Breast epithelium (tissue), 4 donors: ENCODE measurements around the gene MECR. TPM values are rescaled to one million over a fixed set of nuclear protein-coding genes. Genes with fewer than 3 reads are reported as not detected.

Experiments used
- DNase-seq, 2 donors: peaks; one replicate each; pipeline ENCODE4 v3.0.0-alpha.2; 2019; ENCODE audit warnings: low spot score in 2 of 2
- H3K27ac ChIP-seq, 2 donors: fragments of 200-600 bp; sonication (generic) in 1 of 2; one replicate each; pipeline ENCODE4 v1.5.1; 2016 to 2019; ENCODE audit warnings: mild to moderate bottlenecking in 1 of 2
- H3K27me3 ChIP-seq, 2 donors: fragments of 200-600 bp; sonication (generic) in 1 of 2; one replicate each; pipeline versions ENCODE4 v1.5.1 to v1.6.0; 2017 to 2019; ENCODE audit warnings: control low read depth in 1 of 2, mild to moderate bottlenecking in 1 of 2
- H3K36me3 ChIP-seq: fragments of 200-600 bp; one replicate; pipeline ENCODE4 v1.5.1; 2019
- H3K4me1 ChIP-seq, 2 donors: fragments of 200-600 bp; sonication (generic); one replicate each; pipeline ENCODE4 v1.5.1; 2016 to 2019; ENCODE audit warnings: control low read depth in 1 of 2
- H3K4me3 ChIP-seq, 3 donors: fragments of 200-600 bp; sonication (generic); 1 replicate in 2 of 3; 2 replicates in 1 of 3; pipeline ENCODE4 v1.5.1; 2016 to 2019; ENCODE audit warnings: mild to moderate bottlenecking in 3 of 3, moderate library complexity in 2 of 3
- H3K9me3 ChIP-seq, 2 donors: fragments of 200-600 bp; sonication (generic) in 1 of 2; one replicate each; pipeline ENCODE4 v1.5.1; 2016 to 2019; ENCODE audit warnings: control low read depth in 1 of 2
- CTCF ChIP-seq, 3 donors: fragments of 450-650 bp; IDR thresholded peaks; one replicate each; pipeline ENCODE4 v1.5.1; 2016 to 2017; ENCODE audit warnings: antibody characterized with exemption in 3 of 3, mild to moderate bottlenecking in 3 of 3, moderate library complexity in 3 of 3
- POLR2A ChIP-seq: fragments of 450-650 bp; IDR thresholded peaks from one replicate; pipeline ENCODE4 v1.6.1; 2016; ENCODE audit warnings: antibody characterized with exemption, mild to moderate bottlenecking, moderate library complexity
- POLR2AphosphoS5 ChIP-seq, 3 donors: sonication (generic); formaldehyde crosslinking; IDR thresholded peaks; one replicate each; pipeline ENCODE4 v1.6.1; 2017; ENCODE audit warnings: antibody characterized with exemption in 3 of 3
- intact Hi-C: fragments of 100-400 bp; cut with DNase I; formaldehyde crosslinking; loops from one replicate; pipeline ENCODE4 v1.15.1; 2023; ENCODE audit warnings: low total_unique reads
- total RNA-seq, 3 donors: library from RNA; depleted of rRNA; stranded (reverse); fragments of >200 nt; gene quantifications; one replicate each; pipeline ENCODE4 v1.1.0, GENCODE V29; 2016

The MECR gene
- total RNA-seq, 3 donors from 2014 or later, result 21.0 to 23.3 (median 21.3) TPM

- no peaks in the 10 kb centered on the region for H3K27me3 ChIP-seq
- H3K9me3 ChIP-seq, result no peaks in the 10 kb centered on the region
- H3K27ac ChIP-seq, result no peak overlapping the region
- no peaks in the 10 kb centered on the region for H3K4me1 ChIP-seq
- H3K36me3 ChIP-seq, result no peaks in the 10 kb centered on the region
- H3K4me3 ChIP-seq, result no peak overlapping the region
- DNase-seq, result no peak
- TF ChIP-seq CTCF (IDR thresholded peaks at IDR 0.05) (no peak), POLR2AphosphoS5 (IDR thresholded peaks at IDR 0.05) (no peak), POLR2A (no peak)
- intact Hi-C loops, result no loop called here
Measured at GRCh38 chr1:29218223-29218622, 12.5 kb downstream of the MECR start.

GRCh38 chr1:29217633-29218032 lies 13.1 kb downstream of the MECR start:
- Histone ChIP-seq H3K4me3 (no peak overlapping the region), H3K27me3 (no peaks in the 10 kb centered on the region), H3K9me3 (no peaks in the 10 kb centered on the region), H3K36me3 (no peaks in the 10 kb centered on the region), H3K4me1 (no peaks in the 10 kb centered on the region), H3K27ac (no peak overlapping the region)
- intact Hi-C loops, result no loop called here
- no peak for DNase-seq
- TF ChIP-seq POLR2AphosphoS5 (IDR thresholded peaks at IDR 0.05) (no peak), CTCF (IDR thresholded peaks at IDR 0.05) (no peak), POLR2A (no peak)

- no peak for DNase-seq
- Histone ChIP-seq H3K36me3 (no peaks in the 10 kb centered on the region), H3K4me3 (no peak overlapping the region), H3K27me3 (no peaks in the 10 kb centered on the region), H3K4me1 (no peaks in the 10 kb centered on the region), H3K27ac (no peak overlapping the region), H3K9me3 (no peaks in the 10 kb centered on the region)
- no peak for TF ChIP-seq POLR2AphosphoS5 (IDR thresholded peaks at IDR 0.05)
- no peak for TF ChIP-seq CTCF (IDR thresholded peaks at IDR 0.05)
- TF ChIP-seq POLR2A, result no peak
- intact Hi-C loops, result no loop called here
Measured at GRCh38 chr1:29213055-29213454, 17.7 kb downstream of the MECR start.

- no peak for TF ChIP-seq POLR2AphosphoS5 (IDR thresholded peaks at IDR 0.05)
- TF ChIP-seq POLR2A, result no peak
- TF ChIP-seq CTCF (IDR thresholded peaks at IDR 0.05), result no peak
- H3K36me3 ChIP-seq, result no peaks in the 10 kb centered on the region
- H3K9me3 ChIP-seq, result no peaks in the 10 kb centered on the region
- no peak overlapping the region for H3K27ac ChIP-seq
- no peak for DNase-seq
- intact Hi-C loops, result no loop called here
- H3K4me1 ChIP-seq, result no peaks in the 10 kb centered on the region
- no peak overlapping the region for H3K4me3 ChIP-seq
- H3K27me3 ChIP-seq, result no peaks in the 10 kb centered on the region
Measured at GRCh38 chr1:29211086-29212030, 19.4 kb downstream of the MECR start.

- Histone ChIP-seq H3K9me3 (no peaks in the 10 kb centered on the region), H3K27ac (no peak overlapping the region), H3K4me1 (no peaks in the 10 kb centered on the region), H3K4me3 (no peak overlapping the region), H3K27me3 (no peaks in the 10 kb centered on the region), H3K36me3 (peaks cover 4% of the 10 kb centered on the region)
- intact Hi-C loops, result no loop called here
- DNase-seq, result no peak
- no peak for TF ChIP-seq POLR2A
- no peak for TF ChIP-seq POLR2AphosphoS5 (IDR thresholded peaks at IDR 0.05)
- TF ChIP-seq CTCF (IDR thresholded peaks at IDR 0.05), result no peak
Measured at GRCh38 chr1:29210278-29211085, 20.3 kb downstream of the MECR start.
